Measurements from ENCODE around the gene ARG2. TPM values are rescaled to one million over a fixed set of nuclear protein-coding genes. Genes with fewer than 3 reads are reported as not detected.

The ARG2 gene
- total and polyA plus RNA-seq, 10 donors: 0.64 to 4.7 (median 1.1) TPM

DNA sequence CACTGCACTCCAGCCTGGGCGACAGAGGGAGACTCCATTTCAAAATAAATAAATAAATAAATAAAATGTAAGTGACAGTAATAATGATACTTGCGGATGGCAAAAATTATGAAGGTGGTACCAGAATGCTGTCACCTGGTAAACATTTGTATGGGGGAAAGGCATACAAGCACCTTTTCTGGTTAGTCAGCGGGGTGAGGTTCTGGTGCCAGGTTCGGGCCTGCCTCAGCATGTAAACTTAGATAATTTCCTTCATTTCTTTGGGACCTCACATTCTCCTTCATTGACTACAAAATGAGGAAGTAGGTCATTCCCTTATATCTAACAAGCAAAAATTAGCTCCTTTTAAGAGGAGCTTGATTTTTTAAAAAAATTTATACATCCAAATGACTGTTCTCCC lies 43.9 kb downstream of the ARG2 start:
- intact Hi-C loops (cut with DNase I; ENCODE audit: low total_unique reads): loop anchor here (10.0 kb wide), 1 partner anchor 79 kb away; no protein-coding TSS in a partner anchor
- Histone ChIP-seq H3K27ac (no peak overlapping the region), H3K4me3 (no peak overlapping the region), H3K27me3 (replicated peaks in 1 of 7) (no peaks in the 10 kb centered on the region), H3K4me1 (peaks cover 2 to 60% (median 35%) of the 10 kb centered on the region in 6 donors), H3K36me3 (peaks cover 0 to 38% (median 20%) of the 10 kb centered on the region in 6 donors), H3K9me3 (no peaks in the 10 kb centered on the region)
- DNase-seq: no peak
- 74 to 93% (median 84%) methylated on average over 4 of the region's 4 CpGs for WGBS, 5 donors
- TF ChIP-seq POLR2AphosphoS5 (IDR thresholded peaks at IDR 0.05) (no peak), CTCF (IDR thresholded peaks at IDR 0.05 in 8 of 11, conservative IDR thresholded peaks at IDR 0.05 in 3 of 11) (no peak), POLR2A (IDR thresholded peaks at IDR 0.05) (no peak)

DNA sequence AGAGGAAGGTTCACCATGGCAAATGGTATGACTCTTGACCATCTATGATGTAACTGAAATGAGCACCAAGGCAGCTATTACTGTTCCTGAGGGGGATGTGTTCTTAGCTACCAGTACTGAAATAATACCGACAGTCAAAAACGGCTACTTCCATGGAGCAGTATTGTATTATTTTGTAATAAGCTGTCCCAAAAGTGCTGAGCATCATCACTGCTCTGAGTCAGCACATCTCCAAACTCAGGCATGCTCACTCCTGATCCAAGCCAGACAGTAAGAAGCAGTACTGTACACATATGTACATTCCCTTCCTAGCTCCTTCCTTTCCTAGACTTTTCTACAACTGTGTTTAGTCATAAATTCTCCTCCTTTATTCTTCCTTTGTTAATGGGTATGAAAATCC lies 46.1 kb downstream of the ARG2 start:
- no peaks in the 10 kb centered on the region for H3K27me3 ChIP-seq (replicated peaks in 1 of 7)
- H3K9me3 ChIP-seq: no peaks in the 10 kb centered on the region
- 72 to 86% (median 78%) methylated on average over 2 of the region's 2 CpGs for WGBS, 5 donors
- H3K4me3 ChIP-seq: no peak overlapping the region
- H3K36me3 ChIP-seq: peaks cover 0 to 19% (median 5%) of the 10 kb centered on the region in 6 donors
- peaks cover 4 to 82% (median 44%) of the 10 kb centered on the region in 6 donors for H3K4me1 ChIP-seq
- intact Hi-C loops (cut with DNase I; ENCODE audit: low total_unique reads): loop anchor here (5.0 to 10.0 kb wide), 3 partner anchors 49 to 239 kb away; partner anchors contain the start of gene ARG2
- no peak for DNase-seq
- TF ChIP-seq CTCF (IDR thresholded peaks at IDR 0.05 in 8 of 11, conservative IDR thresholded peaks at IDR 0.05 in 3 of 11) (no peak), POLR2AphosphoS5 (IDR thresholded peaks at IDR 0.05) (no peak)
- H3K27ac ChIP-seq: no peak overlapping the region

DNA sequence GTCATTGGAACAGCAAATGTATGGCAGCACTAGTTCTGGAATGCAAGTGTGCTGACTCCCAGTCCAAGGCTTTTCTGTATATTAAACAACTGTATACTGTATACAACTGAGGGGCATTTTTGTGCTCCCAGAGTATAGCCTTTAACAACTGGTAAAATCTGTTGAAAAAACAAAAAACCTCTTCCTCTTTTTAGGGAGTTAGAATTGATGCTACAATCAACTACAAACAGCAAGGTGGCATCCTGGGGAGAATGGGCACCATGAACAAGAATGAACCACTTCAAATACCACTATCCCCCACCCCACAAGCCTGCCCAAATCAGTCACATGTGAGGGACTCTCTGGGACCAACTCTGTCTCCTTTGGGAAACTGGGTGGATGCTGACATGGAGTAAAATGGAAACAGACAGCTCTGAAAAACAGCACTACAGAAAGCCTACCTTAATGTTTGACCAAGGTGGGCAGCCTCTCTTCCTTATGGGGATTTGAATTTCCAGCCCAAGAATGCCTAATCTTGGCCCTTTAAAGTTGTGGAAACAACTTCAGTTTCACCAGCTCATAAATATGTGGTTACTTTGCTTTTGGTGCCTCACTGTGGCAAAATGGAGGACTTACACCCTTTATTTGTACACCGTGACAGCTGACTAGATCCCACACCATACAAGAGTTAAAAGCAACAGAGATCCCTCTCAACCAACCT lies 47.2 kb downstream of the ARG2 start:
- intact Hi-C loops (cut with DNase I; ENCODE audit: low total_unique reads): loop anchor here (5.0 to 10.0 kb wide), 3 partner anchors 50 to 240 kb away; partner anchors contain the start of gene ARG2
- DNase-seq: no peak
- H3K4me3 ChIP-seq: no peak overlapping the region

More for the DNA sequence above, 47.2 kb downstream of the ARG2 start:
- Histone ChIP-seq H3K36me3 (peaks cover 0 to 8% (median 3%) of the 10 kb centered on the region in 6 donors), H3K27me3 (replicated peaks in 1 of 7) (no peaks in the 10 kb centered on the region), H3K9me3 (no peaks in the 10 kb centered on the region), H3K4me1 (peaks cover 4 to 93% (median 53%) of the 10 kb centered on the region in 6 donors), H3K27ac (peak overlapping the region in 2 of 8 donors; percentile 26 to 50)
- TF ChIP-seq POLR2AphosphoS5 (IDR thresholded peaks at IDR 0.05) (no peak), CTCF (IDR thresholded peaks at IDR 0.05 in 8 of 11, conservative IDR thresholded peaks at IDR 0.05 in 3 of 11) (peak; percentile 26 to 72 (median 63))
- 3 to 20% (median 15%) methylated on average over 1 of the region's 1 CpG for WGBS, 5 donors
